Measurements from ENCODE around the gene NT5DC3.
"Not testable (repeated sequence)": the region's sequence is repeated elsewhere in the genome, so short reads cannot be mapped to it uniquely, and the experiment has no call there.

Gene NT5DC3

GRCh38 chr12:103838254-103838914 is 2.6 kb downstream of the NT5DC3 start:
- no peak for DNase-seq (ENCODE audit: extremely low read depth, low read depth)
- no peak for TF ChIP-seq CTCF (IDR thresholded peaks at IDR 0.05; ENCODE audit: low read depth, low read length)

- no peak for DNase-seq (ENCODE audit: extremely low read depth, low read depth)
- no peak for TF ChIP-seq CTCF (IDR thresholded peaks at IDR 0.05; ENCODE audit: low read depth, low read length)
These were observed 4.7 kb downstream of the NT5DC3 start for GRCh38 chr12:103836345-103836744.

DNA sequence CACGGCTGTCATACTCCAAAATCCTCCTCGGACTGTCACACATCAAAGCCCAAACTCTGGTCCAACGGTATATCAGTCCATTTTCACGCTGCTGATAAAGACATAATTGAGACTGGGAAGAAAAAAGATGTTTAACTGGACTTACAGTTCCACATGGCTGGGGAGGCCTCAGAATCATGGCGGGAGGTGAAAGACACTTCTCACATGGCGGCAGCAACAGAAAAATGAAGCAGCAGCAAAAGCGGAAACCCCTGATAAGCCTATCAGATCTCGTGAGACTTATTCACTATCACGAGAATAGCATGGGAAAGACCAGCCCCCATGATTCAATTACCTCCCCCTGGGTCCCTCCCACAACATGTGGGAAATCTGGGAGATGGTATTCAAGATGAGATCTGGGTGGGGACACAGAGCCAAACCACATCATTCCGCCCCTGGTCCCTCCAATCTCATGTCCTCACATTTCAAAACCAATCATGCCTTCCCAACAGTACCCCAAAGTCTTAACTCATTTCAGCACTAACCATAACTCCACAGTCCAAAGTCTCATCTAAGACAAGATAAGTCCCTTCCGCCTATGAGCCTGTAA is 5.2 kb downstream of the NT5DC3 start:
- not testable (repeated sequence) for DNase-seq (ENCODE audit: extremely low read depth, low read depth)

- no peak for TF ChIP-seq CTCF (IDR thresholded peaks at IDR 0.05; ENCODE audit: low read depth, low read length)
- DNase-seq (ENCODE audit: extremely low read depth, low read depth) = no peak
These were observed 6.1 kb downstream of the NT5DC3 start for GRCh38 chr12:103834942-103835341.

- DNase-seq (ENCODE audit: extremely low read depth, low read depth) = no peak
- TF ChIP-seq CTCF (IDR thresholded peaks at IDR 0.05; ENCODE audit: low read depth, low read length) = no peak
These were observed 7.1 kb downstream of the NT5DC3 start for GRCh38 chr12:103833891-103834290.

DNA sequence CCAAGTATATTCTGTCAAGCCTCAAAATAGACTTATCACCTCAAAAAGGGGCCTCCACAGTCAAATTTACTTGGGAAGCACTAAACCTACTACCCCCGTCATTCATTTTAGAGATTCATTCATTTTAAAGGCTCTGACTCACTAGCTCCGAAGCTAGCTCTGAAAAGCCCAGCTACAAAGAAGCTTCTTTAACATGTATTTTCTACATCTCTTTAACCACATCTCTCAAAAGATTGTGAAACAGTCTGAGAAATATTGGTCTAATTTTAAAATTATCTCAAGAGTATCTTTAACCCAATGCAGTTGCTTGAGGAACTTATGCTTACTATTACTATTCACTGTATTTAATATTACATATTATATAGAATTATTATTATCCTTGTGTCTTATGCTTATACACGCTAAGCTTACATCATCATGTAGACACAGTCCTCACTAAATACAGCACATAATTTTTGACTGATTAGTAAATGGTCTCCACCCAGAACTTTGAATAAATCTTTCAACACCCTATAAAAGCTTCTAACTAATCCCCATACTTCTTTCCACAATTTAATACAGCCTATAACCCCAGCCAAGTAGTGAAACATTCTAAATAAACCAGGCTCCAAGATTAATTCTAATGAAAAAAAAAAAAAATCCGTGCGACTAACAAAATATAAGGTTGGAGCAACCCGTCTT is 7.8 kb downstream of the NT5DC3 start:
- no peak for DNase-seq (ENCODE audit: extremely low read depth, low read depth)

More for the DNA sequence above, 7.8 kb downstream of the NT5DC3 start:
- TF ChIP-seq CTCF (IDR thresholded peaks at IDR 0.05; ENCODE audit: low read depth, low read length) = no peak
